Activated CD8-positive, alpha-beta memory T cell treated with anti-CD3 and anti-CD28 coated beads for 1 hour (primary cell): ENCODE measurements around the gene DNAJA3.
A peak's percentile ranks its signal among the peaks of the same experiment; 100 is the strongest.

Experiments used
- DNase-seq, 2 donors: peaks; one replicate each; pipeline ENCODE4 v3.0.0-alpha.2; 2020; ENCODE audit warnings: low read depth in 1 of 2; ENCODE audit errors: extremely low read depth in 1 of 2

The DNAJA3 gene

GRCh38 chr16:4425378-4426020 lies at the start of gene DNAJA3:
TSS of gene DNAJA3 (plus strand) at chr16:4425868. CDS start at chr16:4425882, 14 bp downstream.
- peak; percentile 71 to 93 for DNase-seq

- DNase-seq: no peak
Measured at GRCh38 chr16:4376126-4376892, 49.4 kb upstream of the DNAJA3 start.

DNA sequence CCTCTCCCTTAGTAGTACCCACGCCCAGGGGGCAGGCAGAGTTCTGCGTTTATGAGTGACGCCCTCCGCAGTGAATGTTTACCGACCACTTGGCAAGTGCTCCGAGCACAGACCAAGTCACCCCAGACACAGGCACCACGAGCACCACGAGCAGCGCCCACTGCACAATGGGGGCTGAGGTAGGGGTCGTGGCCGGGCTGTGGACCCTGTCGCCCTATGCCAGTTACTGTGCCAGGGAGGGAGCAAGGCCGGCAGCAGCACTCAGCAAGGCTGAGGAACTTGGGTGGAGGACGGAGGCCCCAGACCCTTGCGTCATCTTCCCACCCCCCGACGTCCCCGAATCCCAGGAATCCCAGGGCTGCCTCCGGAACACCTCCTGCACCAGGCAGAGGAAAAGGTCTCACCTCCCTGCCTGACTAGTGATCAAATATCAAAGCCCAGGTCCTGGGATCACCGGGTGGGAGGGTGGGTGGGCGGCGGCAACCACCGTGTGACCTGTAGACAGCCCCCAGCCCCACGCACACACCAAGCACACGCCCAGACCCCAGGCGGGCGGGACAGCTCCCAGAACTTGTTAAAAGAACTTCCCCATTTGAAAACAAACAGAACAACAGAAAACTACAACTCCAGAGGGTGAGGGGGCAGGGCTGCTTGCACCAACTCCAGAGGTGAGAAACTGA lies 48.6 kb upstream of the DNAJA3 start:
- DNase-seq: no peak

DNA sequence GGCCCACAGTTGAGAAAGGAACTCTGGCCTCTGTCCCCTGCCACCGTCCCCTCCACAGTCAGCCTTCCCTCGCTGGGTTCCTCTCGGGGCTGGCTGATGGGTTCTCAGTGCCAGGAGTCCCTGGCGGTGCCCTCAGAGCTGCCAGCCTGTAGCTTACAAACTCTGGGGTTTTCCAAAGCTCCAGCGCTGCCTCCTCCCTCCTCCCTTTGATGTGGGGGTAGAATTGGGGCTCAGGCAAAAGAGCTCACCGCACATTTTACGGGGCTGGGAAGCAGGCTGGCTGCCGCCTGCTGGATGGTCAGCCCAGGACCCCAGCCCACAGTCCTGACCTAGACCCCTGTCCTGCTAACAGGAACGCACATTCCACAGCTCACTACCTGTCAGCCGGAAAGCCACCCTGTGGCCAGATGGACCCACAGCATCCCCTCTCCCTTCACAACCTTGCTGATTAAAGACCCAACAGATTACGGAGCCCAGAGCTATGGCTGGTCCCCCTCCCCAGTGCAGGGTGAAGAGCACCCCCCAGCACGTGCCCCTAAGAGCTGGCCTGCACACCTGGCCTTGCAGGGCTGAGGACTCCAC lies 48.0 kb upstream of the DNAJA3 start:
- no peak for DNase-seq

DNA sequence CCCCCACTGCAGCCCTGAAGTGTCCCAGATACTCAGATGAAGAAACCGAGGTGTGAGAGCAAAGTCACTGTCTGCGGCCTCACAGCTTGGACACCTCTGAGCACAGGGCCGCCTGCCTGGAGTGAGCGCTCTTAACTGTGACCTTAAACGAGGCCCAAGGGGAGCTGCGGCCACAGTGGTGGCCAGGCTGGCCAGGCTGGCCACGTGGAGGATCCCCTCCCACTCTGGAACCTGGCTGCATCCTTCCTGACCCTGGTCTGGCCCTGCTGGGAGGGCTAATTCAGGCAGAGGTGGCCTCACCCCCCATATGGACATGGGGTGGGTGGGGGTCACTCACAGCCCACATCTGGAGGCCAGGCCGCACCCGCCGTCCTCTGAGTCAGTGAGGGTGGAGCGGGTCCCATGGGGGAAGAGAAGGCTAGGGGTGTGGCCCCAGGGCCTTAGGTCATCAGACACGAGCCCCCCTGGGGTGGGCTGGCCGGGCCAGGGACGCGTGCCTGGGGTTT lies 47.5 kb upstream of the DNAJA3 start:
- no peak for DNase-seq

DNA sequence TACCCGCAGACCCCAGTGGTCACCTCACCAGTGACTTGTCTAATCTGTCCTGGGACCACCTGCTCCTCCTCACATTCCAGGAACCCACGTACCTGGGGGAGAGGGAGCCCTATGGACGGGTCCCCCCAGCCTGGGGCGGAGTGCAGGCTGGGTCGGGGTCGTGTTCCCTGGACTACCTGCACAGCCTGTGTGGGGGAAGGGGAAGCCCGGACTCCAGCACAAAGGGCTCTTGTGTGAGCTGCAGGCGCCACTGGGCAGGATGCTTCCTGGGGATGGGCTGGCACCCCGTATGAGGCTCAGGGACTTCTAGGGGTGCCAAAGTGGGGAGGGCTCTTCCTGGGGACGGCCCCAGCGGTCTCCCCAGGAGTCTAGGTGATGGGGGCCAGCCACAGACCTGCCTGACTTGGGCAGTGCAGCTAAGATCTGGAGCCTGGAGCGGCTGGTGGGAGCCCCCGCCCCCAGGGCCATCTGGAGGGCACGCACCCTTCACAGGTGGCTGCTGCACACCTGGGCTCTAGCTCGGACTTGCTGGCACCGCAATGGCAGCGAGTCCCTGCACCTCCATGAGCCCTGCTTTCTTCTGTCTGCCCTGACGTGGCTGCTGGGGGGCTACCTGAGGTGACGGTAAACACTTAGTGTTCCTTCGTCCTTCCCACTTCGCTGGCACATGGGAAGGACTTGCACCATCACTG lies 46.5 kb upstream of the DNAJA3 start:
- no peak for DNase-seq

DNA sequence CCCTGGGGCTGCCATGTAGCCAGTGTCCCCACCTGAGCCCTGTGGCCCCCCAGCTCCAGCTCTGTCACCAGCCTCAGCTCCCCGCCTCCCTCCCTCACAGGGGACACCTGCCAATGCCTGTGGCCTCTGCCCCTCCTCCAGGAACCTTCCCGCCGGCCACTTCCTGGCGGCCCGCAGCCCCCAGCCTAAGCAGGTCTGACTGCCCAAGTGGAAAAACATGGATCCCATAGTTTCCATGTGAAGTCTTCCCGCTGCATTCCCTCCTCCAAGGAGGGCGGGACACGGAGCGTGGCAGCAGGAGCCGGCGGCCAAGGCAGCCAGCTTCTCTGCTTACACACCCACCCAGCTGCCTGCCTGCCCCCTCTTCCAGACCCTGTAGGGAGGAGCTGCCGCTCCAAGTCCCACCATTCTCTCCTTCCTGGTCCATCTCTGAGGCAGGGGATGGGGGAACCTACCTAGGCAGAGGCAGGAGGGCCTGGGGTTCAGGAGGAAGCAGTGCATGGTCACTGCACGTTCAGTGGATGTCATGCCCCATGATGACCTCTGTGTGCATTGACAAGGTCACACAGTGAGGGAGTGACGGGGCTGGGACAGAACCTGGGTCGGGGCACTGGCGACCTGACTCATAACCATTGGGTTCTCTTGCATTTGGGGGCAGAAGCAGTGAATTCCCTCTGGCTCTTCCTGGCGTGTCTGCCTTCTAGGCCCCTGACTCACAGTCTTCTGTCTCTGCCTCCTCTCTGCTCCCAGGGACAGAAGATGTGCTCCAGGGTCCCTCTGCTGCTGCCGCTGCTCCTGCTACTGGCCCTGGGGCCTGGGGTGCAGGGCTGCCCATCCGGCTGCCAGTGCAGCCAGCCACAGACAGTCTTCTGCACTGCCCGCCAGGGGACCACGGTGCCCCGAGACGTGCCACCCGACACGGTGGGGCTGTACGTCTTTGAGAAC lies 45.3 kb upstream of the DNAJA3 start:
- DNase-seq: no peak

- no peak for DNase-seq
Measured at GRCh38 chr16:4381072-4381934, 44.4 kb upstream of the DNAJA3 start.

- DNase-seq: no peak
Measured at GRCh38 chr16:4381935-4382794, 43.5 kb upstream of the DNAJA3 start.

- no peak for DNase-seq
Measured at GRCh38 chr16:4382795-4383357, 42.8 kb upstream of the DNAJA3 start.

DNA sequence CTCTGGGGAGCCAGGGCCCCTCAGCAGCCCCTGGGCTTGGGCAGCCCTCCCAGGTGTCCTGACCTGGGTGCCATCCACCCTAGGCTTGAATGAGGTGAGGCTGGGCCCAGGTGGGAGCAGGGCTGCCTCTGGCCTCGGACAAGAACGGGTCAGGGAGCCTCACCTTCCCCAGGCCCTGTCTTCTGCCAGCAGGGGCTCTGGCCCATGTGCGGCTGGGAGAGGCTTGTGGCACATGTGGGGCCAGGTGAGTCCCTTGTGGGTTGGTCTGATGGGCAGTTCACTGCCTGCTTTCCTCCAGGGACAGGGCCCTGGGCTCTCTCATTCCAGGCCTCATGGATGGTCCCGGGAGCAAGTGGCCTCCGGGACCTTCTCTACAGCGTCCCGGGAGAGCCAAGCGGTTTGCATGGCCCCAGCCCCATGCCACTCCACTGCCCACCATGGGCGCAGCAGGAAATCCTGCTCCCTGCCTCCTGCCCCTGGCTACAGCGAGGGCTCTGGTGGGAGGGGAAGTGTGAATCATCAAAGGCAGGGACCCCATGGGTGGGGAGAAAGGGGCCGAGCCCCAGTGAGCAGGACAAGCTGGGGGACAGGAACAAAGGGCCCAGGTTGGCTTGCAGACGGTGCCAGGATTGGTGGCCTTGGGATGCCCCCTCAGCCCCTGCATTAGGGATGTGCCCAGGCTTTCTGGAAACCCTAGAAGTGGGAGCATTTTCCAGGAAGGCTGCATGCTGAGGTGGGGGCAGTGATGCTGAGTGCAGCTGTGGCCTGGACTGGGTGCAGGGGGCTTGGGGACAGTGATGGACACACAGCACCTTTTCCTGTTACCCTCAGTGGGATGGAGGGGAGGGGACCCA lies 41.9 kb upstream of the DNAJA3 start:
- DNase-seq: no peak

GRCh38 chr16:4384509-4384942 lies 41.1 kb upstream of the DNAJA3 start:
- no peak for DNase-seq

- DNase-seq: no peak
Measured at GRCh38 chr16:4385066-4385788, 40.4 kb upstream of the DNAJA3 start.

DNA sequence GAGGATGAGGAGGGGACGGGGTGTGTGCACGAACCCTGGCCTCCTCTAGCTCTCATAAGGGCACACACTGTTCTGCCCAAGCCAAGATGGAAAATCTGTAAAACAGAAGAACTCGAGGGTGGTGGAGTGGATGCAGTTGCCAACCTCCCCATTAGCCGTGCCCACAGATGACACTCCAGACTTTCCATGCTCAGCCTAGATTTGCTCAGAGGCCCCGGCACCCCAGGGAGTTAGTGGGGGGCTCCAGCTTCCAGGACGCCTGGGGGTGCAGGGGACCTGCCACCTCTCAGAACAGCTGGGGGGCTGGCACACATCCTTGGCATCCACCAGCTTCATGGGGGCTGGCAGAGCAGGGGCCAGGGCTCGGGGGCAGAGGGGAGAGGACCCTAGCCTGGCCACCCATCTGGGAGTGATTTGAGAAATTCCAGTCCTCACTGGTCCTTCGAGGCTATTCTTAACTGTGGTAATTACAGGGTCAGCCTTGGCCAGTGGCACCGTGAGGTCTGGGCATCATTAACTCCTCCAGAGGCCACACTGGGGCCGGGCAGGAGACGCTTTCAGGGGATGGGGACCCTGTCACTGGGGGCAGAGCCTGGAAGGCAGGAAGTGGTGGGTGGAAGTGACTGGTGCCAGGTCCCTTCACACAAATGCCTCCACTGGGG lies 39.7 kb upstream of the DNAJA3 start:
- no peak for DNase-seq

DNA sequence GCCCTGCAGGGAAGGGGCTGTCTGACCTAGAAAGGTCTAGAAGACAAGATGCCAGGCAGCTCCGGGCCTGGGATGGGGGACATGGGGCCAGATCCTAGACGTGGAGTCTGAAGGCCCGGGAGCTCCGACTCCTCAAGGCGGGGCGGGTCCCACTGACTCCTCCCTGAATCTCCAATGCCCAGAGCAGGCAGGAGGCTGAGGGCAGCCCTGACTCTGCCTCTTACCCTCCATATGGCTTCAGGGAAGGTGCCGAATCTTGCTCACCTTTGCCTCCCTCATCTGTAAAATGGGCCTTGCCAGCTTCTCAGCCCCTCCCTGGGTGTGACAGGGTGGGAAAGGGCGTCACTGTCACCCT lies 39.2 kb upstream of the DNAJA3 start:
- no peak for DNase-seq
